ENCODE results near the gene TMEM184B.

Gene TMEM184B

GRCh38 chr22:38221407-38221806 lies 51.4 kb downstream of the TMEM184B start:
- DNase-seq: no peak

GRCh38 chr22:38220653-38221386 lies 52.0 kb downstream of the TMEM184B start:
- DNase-seq: no peak

- no peak for DNase-seq
These were observed 52.6 kb downstream of the TMEM184B start for GRCh38 chr22:38220163-38220562.

- DNase-seq: no peak
These were observed 53.2 kb downstream of the TMEM184B start for GRCh38 chr22:38219632-38220031.

GRCh38 chr22:38218661-38219622 lies 53.9 kb downstream of the TMEM184B start:
- no peak for DNase-seq

GRCh38 chr22:38215156-38216038 lies 57.4 kb downstream of the TMEM184B start:
- DNase-seq: no peak

- peak; percentile 20 to 64 for DNase-seq
These were observed 58.3 kb downstream of the TMEM184B start for GRCh38 chr22:38214302-38215056.

- DNase-seq: no peak
These were observed 58.9 kb downstream of the TMEM184B start for GRCh38 chr22:38213990-38214301.

- no peak for DNase-seq
These were observed 59.4 kb downstream of the TMEM184B start for GRCh38 chr22:38213319-38213989.

GRCh38 chr22:38212442-38212841 lies 60.4 kb downstream of the TMEM184B start:
- no peak for DNase-seq

- DNase-seq: no peak
These were observed 61.3 kb downstream of the TMEM184B start for GRCh38 chr22:38211556-38211955.

GRCh38 chr22:38208551-38208968 lies 64.2 kb downstream of the TMEM184B start:
- DNase-seq: no peak

GRCh38 chr22:38207898-38208432 lies 64.8 kb downstream of the TMEM184B start:
- no peak for DNase-seq

GRCh38 chr22:38205261-38206128 lies 67.3 kb downstream of the TMEM184B start:
- no peak for DNase-seq

- DNase-seq: no peak
These were observed 68.0 kb downstream of the TMEM184B start for GRCh38 chr22:38204784-38205183.

GRCh38 chr22:38203855-38204514 lies 68.8 kb downstream of the TMEM184B start:
- no peak for DNase-seq

GRCh38 chr22:38203090-38203810 lies 69.6 kb downstream of the TMEM184B start:
- DNase-seq: no peak

GRCh38 chr22:38202437-38203089 lies 70.2 kb downstream of the TMEM184B start:
- no peak for DNase-seq
